Fibroblast of mammary gland (primary cell): ENCODE data around the gene SLC8A1.

Source experiments
- DNase-seq: peaks from one replicate; pipeline ENCODE4 v3.0.0-alpha.2; 2010; ENCODE audit warnings: low read depth
- H3K4me3 ChIP-seq: 2 replicates; pipeline ENCODE4 v1.5.1; 2011; ENCODE audit warnings: low read depth, mild to moderate bottlenecking, low read length, moderate library complexity; ENCODE audit not compliant: control insufficient read depth
- CTCF ChIP-seq: conservative IDR thresholded peaks from 2 replicates; pipeline ENCODE4 v1.5.1; 2011; ENCODE audit warnings: low read depth, low read length, inconsistent platforms; ENCODE audit not compliant: control insufficient read depth, insufficient read depth

SLC8A1 gene

GRCh38 chr2:40452786-40453185 is 896 bp upstream of the SLC8A1 start:
- no peak for DNase-seq
- H3K4me3 ChIP-seq, result no peak overlapping the region
- TF ChIP-seq CTCF, result no peak

DNA sequence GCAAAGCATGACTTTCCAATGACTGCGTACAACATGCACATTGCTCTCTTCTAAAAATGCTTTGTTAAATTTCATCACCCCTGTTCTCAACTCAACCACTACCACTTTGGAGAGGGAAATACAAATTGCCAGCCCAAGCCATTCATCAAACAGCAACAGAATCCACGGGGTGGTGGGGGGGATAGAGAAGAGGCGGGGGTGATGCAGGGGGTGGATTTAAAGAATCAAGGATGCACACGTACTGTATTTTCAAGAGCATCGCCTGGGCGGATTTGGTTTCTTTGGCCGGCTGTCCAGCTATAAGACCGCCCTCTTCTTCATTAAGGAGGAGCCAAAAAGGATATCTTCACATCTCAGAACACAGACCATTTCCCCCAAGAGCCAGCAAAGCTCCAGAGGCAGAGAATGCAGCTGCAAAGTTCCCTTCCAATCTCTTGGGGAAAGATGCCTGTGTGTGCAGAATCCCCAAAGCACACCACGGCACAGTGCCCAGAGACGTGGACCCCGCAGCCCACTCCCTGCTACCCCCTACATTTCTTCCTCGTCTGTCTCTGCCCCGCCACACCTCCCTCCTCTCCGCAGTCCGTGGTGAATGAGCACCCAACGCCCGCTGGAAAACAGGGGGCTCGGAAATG is 977 bp downstream of the SLC8A1 start:
- H3K4me3 ChIP-seq, result peak overlapping the region; percentile 91
- no peak for TF ChIP-seq CTCF
- DNase-seq, result peak; percentile 82

- no peak for TF ChIP-seq CTCF
- peak; percentile 50 for DNase-seq
- peak overlapping the region; percentile 91 for H3K4me3 ChIP-seq
These were observed 1.7 kb downstream of the SLC8A1 start for GRCh38 chr2:40450066-40450795.

DNA sequence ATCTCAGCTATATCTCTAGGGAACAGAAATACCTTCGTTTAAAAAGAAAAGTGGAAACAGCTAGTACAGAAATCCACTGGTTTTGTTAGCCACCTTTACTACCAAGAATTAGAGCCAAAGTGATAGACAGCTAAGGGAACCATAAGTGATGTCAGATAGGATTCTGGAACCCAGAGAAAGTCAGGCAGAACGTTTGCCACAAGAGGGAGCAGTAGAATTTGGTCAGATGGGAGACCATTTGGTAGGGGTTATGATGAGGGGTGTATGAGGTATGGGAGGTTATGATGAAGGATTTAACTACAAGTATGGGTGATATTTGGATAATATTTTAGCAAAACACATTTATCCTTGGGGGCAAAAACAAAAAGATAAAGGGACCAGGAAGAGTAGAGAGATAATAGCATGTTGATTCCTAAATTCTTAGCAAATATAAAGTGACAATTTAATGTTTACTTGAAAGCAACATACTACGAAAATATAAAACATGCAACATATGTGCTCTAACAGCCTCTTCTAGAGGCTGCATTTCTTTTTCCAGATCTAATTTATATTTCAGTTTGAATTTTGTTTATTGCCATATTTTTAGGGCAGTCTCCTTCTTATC is 3.3 kb downstream of the SLC8A1 start:
- TF ChIP-seq CTCF, result peak; percentile 79
- H3K4me3 ChIP-seq, result no peak overlapping the region
- DNase-seq, result peak; percentile 59

GRCh38 chr2:40445467-40445866 is 6.4 kb downstream of the SLC8A1 start:
- TF ChIP-seq CTCF, result no peak
- no peak for DNase-seq
- no peak overlapping the region for H3K4me3 ChIP-seq

DNA sequence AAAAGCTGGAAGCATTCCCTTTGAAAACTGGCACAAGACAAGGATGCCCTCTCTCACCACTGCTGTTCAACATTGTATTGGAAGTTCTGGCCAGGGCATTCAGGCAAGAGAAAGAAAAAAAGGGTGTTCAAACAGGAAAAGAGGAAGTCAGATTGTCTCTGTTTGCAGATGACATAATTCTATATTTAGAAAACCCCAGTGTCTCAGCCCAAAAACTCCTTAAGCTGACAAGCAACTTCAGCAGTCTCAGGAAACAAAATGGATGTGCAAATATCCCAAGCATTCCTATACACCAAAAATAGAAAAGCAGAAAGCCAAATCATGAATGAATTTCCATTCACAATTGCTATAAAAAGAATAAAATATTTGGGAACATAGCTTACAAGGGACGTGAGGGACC is 11.1 kb downstream of the SLC8A1 start:
- no peak for DNase-seq
- no peak for TF ChIP-seq CTCF
- no peak overlapping the region for H3K4me3 ChIP-seq
